ENCODE results near the gene C5. TPM values are rescaled to one million over a fixed set of nuclear protein-coding genes. Genes with fewer than 3 reads are reported as not detected.

C5 gene
- total RNA-seq, 4 donors from 2014 or later, result 1.2 to 8.6 (median 2.1) TPM

GRCh38 chr9:120983259-120983837, 66.7 kb downstream of the C5 start:
- H3K4me1 ChIP-seq, result no peaks in the 10 kb centered on the region
- no peak overlapping the region for H3K4me3 ChIP-seq
- TF ChIP-seq CTCF (IDR thresholded peaks at IDR 0.05) (no peak), POLR2A (IDR thresholded peaks at IDR 0.05) (no peak)
- no peaks in the 10 kb centered on the region for H3K9me3 ChIP-seq
- H3K36me3 ChIP-seq, result no peaks in the 10 kb centered on the region
- no peak for DNase-seq
- H3K27ac ChIP-seq, result no peak overlapping the region
- H3K27me3 ChIP-seq, result no peaks in the 10 kb centered on the region

DNA sequence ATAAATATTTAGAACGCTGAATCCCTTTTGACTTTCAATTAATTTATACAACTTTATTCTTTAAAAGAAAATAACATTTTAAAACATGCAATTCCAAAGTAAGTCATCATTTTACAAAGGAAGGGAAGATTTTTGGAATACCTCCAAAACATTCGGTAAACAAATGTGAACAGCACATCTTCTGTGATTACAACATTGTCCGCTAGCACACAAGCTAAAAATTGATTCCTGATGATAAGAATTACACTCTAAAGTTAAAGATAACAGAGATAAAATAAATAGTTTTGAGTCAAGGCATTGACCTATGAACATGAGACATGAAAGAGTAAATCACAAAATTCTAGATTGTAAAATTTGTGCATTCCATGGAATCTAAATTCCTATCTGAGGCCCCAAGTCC, 67.2 kb downstream of the C5 start:
- Histone ChIP-seq H3K4me3 (no peak overlapping the region), H3K36me3 (no peaks in the 10 kb centered on the region), H3K27me3 (no peaks in the 10 kb centered on the region), H3K27ac (no peak overlapping the region), H3K4me1 (no peaks in the 10 kb centered on the region), H3K9me3 (no peaks in the 10 kb centered on the region)
- DNase-seq, result no peak
- TF ChIP-seq CTCF (IDR thresholded peaks at IDR 0.05) (no peak), POLR2A (IDR thresholded peaks at IDR 0.05) (no peak)

DNA sequence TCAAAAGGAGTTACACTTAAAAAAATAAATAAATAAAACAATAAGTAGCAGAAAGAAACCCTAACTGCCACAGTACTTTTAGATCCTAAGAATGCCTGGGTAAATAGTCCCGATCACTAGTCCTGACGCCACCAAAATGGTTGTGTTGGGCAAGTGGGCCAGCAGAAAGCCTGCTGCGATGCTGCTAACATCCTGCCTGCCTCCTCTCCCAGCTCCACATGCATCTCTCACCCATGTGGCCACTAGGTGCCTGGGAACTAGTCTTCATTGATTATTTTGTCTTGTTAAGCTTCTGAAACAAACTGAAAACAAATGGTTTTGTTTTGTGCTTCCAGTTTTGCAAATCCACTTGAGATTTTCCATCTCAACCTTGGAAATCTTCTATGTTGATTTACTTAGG, 69.1 kb downstream of the C5 start:
- no peaks in the 10 kb centered on the region for H3K36me3 ChIP-seq
- no peaks in the 10 kb centered on the region for H3K4me1 ChIP-seq
- H3K27me3 ChIP-seq, result no peaks in the 10 kb centered on the region
- no peak overlapping the region for H3K4me3 ChIP-seq
- no peak overlapping the region for H3K27ac ChIP-seq
- H3K9me3 ChIP-seq, result no peaks in the 10 kb centered on the region
- DNase-seq, result no peak
- no peak for TF ChIP-seq CTCF (IDR thresholded peaks at IDR 0.05)
- no peak for TF ChIP-seq POLR2A (IDR thresholded peaks at IDR 0.05)

DNA sequence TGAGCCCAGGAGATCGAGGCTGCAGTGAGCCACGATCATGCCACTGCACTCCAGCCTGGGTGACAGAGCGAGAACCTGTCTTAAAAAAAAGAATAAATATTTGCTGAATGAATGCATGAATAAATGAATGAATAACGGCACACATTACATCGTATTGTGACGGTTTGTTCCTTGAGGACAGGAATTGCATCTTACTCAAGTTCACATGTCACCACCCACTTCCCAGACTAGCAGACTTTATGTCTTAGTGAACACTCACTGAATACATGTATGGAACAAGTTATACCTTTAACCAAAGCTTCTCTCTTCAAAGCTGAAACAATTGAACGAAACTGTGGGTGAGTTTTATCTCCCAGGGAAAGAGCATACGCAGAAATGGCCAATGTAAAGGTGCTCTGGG, 70.3 kb downstream of the C5 start:
- no peak for DNase-seq
- H3K27ac ChIP-seq, result no peak overlapping the region
- no peak overlapping the region for H3K4me3 ChIP-seq
- no peaks in the 10 kb centered on the region for H3K4me1 ChIP-seq
- no peak for TF ChIP-seq POLR2A (IDR thresholded peaks at IDR 0.05)
- TF ChIP-seq CTCF (IDR thresholded peaks at IDR 0.05), result no peak
- H3K9me3 ChIP-seq, result no peaks in the 10 kb centered on the region
- no peaks in the 10 kb centered on the region for H3K27me3 ChIP-seq
- no peaks in the 10 kb centered on the region for H3K36me3 ChIP-seq

DNA sequence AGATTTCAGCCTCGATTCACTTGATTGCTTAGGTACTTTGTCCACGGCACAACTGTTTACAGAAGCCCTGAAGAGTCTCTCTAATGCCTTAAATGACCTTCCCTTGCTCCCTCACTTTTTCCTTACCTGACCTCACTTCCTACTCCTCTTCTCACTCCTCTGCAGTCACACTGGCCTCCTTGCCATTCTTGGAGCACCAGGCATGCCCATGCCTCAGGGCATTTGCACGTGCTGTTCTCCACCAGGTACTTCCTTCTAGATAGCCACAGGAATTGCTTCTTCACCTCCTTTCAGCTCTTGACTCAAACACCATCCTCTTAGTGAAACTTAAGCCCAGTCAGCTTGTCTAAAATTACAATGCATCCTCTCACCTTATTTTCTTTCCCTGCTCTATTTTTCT, 71.1 kb downstream of the C5 start:
- Histone ChIP-seq H3K4me3 (no peak overlapping the region), H3K9me3 (no peaks in the 10 kb centered on the region), H3K27ac (no peak overlapping the region), H3K4me1 (no peaks in the 10 kb centered on the region), H3K27me3 (no peaks in the 10 kb centered on the region), H3K36me3 (no peaks in the 10 kb centered on the region)
- no peak for TF ChIP-seq POLR2A (IDR thresholded peaks at IDR 0.05)
- TF ChIP-seq CTCF (IDR thresholded peaks at IDR 0.05), result no peak
- DNase-seq, result no peak

- Histone ChIP-seq H3K4me3 (no peak overlapping the region), H3K27me3 (no peaks in the 10 kb centered on the region), H3K27ac (no peak overlapping the region), H3K36me3 (no peaks in the 10 kb centered on the region), H3K9me3 (no peaks in the 10 kb centered on the region), H3K4me1 (no peaks in the 10 kb centered on the region)
- TF ChIP-seq CTCF (IDR thresholded peaks at IDR 0.05), result no peak
- TF ChIP-seq POLR2A (IDR thresholded peaks at IDR 0.05), result no peak
- DNase-seq, result no peak
Observed at GRCh38 chr9:120977321-120977720, 72.8 kb downstream of the C5 start.

All from Peyer's patch (tissue), 4 donors.